ENCODE data around the gene DHRS12.

DHRS12 gene

GRCh38 chr13:51803422-51804294 is at the start of gene DHRS12:
Gene DHRS12, minus strand, starts transcription at chr13:51804163. Its CDS starts 4,504 bp downstream, at chr13:51799659.
- peak; percentile 71 for DNase-seq

GRCh38 chr13:51849145-51850101 is 45.5 kb upstream of the DHRS12 start:
- DNase-seq = no peak

- DNase-seq = no peak
These were observed 44.7 kb upstream of the DHRS12 start for GRCh38 chr13:51848674-51849073.

GRCh38 chr13:51846756-51847155 is 42.8 kb upstream of the DHRS12 start:
- DNase-seq = no peak

- DNase-seq = no peak
These were observed 41.8 kb upstream of the DHRS12 start for GRCh38 chr13:51845574-51846318.

- DNase-seq = peak; percentile 4
These were observed 41.1 kb upstream of the DHRS12 start, which contains the start of gene TMEM272 for GRCh38 chr13:51844862-51845573. Gene TMEM272, minus strand, starts transcription at chr13:51845177. Its CDS starts 6,647 bp downstream, at chr13:51838530.

- DNase-seq = no peak
These were observed 39.6 kb upstream of the DHRS12 start for GRCh38 chr13:51843529-51843928.

- DNase-seq = no peak
These were observed 37.8 kb upstream of the DHRS12 start for GRCh38 chr13:51841732-51842131.

GRCh38 chr13:51840917-51841316 is 37.0 kb upstream of the DHRS12 start:
- no peak for DNase-seq

GRCh38 chr13:51839711-51840540 is 36.0 kb upstream of the DHRS12 start:
- DNase-seq = no peak

- DNase-seq = no peak
These were observed 34.4 kb upstream of the DHRS12 start for GRCh38 chr13:51838240-51838846.

- DNase-seq = no peak
These were observed 33.1 kb upstream of the DHRS12 start for GRCh38 chr13:51837016-51837415.

- DNase-seq = no peak
These were observed 30.7 kb upstream of the DHRS12 start for GRCh38 chr13:51834581-51835171.

- DNase-seq = no peak
These were observed 30.0 kb upstream of the DHRS12 start for GRCh38 chr13:51833980-51834379.

- DNase-seq = no peak
These were observed 28.6 kb upstream of the DHRS12 start for GRCh38 chr13:51832471-51833152.

GRCh38 chr13:51831519-51831918 is 27.6 kb upstream of the DHRS12 start:
- no peak for DNase-seq

GRCh38 chr13:51829568-51829899 is 25.6 kb upstream of the DHRS12 start:
- no peak for DNase-seq

- DNase-seq = no peak
These were observed 25.0 kb upstream of the DHRS12 start for GRCh38 chr13:51828730-51829567.

GRCh38 chr13:51827254-51827653 is 23.3 kb upstream of the DHRS12 start:
- DNase-seq = no peak
